LNCAP (cell line): Measurements from ENCODE around the gene CORO1C.

ENCODE experiments used
- CTCF ChIP-seq: fragments of 450-650 bp; IDR thresholded peaks from 2 replicates; pipeline ENCODE4 v1.5.1; 2017; ENCODE audit warnings: mild to moderate bottlenecking

Gene CORO1C

DNA sequence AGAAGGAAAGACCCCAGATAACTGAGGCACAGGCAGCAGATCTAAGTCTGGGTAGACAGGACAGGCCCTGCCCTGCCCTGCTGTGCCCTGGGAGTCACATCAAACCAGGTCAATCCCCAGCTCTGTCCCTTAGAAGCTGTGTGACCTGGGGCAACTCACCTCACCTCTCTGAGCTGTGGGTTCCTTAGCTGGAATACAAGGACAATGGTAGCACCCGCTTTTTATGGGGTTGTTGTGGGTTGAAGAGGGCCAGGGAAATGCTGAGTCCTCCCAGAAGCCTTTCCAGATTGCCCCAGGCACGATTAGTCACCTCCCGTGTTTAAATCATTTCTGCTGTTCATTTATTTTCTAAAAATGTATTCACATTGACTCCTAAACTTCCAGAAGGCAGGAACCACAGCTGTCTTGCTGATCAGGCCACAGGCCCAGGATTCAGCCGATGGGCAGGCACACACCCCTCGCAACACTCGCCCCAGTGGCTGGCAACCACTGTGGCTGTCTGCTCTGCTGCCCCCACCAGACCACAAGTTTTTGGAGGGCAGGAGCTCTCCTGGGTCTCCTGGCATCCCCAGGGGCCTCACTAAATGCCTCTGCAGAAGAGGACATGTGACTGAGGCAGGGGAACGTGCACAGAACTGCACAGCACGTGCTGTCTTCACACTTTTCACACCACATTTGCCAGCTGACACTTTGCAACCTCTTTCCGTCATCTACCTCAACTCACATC lies 100.7 kb downstream of the CORO1C start:
- TF ChIP-seq CTCF = no peak

DNA sequence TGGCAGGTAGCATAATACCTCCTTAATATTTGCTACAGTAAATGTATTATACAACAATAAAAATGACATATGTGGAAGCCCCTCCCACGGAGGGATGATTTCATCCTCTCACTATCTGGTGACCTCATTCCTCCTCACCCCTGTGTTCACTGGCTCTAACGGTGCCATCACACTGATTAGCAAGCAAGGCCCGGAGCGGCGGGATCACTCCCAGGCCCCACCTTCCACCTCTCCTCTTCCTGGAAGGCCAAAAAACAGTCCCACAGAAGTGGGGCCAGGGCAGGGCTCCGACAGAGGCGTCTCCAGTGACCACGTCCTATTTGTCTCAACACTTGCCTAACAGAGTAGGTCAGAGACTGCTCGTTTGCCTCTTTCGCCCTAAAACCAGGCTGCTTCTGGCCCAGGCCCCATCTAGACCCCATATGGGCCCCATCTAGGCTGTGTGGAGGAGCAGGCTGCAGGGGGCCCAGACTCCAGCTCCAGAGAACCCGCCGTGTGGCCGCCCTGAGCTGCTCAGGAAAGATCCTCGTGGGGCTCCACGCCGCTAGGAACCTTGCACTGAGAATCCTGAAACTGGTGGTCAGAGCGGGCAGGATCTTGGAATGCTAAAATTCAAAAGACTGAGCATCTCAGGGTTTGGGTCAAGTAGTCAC lies 101.4 kb downstream of the CORO1C start:
- TF ChIP-seq CTCF = no peak

DNA sequence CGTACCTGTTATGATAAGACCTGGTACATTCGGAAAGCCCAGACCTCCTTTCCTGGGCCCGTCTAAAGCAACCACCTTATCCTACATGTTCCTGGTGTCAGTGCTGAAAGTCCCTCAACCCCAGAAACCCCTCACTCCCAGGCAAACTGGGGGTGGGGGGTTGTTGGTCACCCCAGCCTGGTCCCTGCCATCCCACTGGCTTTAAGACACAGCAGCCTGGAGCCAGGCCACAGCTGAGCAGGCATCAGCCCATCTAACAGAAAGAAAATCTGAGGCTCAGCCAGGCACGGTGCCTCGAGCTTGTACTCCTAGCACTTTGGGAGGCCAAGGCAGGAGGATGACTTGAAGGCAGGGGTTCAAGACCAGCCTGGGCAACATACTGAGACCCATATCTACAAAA lies 102.2 kb downstream of the CORO1C start:
- TF ChIP-seq CTCF = no peak

GRCh38 chr12:108627134-108627920 lies 104.0 kb downstream of the CORO1C start:
- no peak for TF ChIP-seq CTCF

- TF ChIP-seq CTCF = no peak
Observed at GRCh38 chr12:108625228-108625627, 106.1 kb downstream of the CORO1C start.

DNA sequence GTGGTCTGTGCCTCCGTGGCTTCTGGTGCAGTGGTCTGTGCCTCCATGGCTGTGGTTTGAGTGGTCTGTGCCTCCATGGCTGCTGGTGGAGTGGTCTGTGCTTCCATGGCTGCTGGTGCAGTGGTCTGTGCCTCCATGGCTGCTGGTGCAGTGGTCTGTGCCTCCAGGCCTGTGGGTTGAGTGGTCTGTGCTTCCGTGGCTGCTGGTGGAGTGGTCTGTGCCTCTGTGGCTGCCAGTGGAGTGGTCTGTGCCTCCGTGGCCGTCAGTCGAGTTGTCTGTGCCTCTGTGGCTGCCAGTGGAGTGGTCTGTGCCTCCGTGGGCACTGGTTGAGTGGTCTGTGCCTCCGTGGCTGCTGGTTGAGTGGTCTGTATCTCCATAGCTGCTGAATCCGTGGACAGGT lies 107.7 kb downstream of the CORO1C start:
- TF ChIP-seq CTCF = no peak

- no peak for TF ChIP-seq CTCF
Observed at GRCh38 chr12:108622921-108623514, 108.3 kb downstream of the CORO1C start.
